OCI-LY7 (cell line): ENCODE data around the gene INTS11. TPM values are rescaled to one million over a fixed set of nuclear protein-coding genes. Genes with fewer than 3 reads are reported as not detected.

Experiments
- BruUV-seq: library from RNA; stranded (reverse); fragments of 400-500 nt; replicated peaks from 2 replicates; lab custom pipeline; 2021; lab: Mats Ljungman, UMichigan
- CTCF ChIA-PET: fragments of 300-600 bp; sonication (Branson Sonifier 250); formaldehyde crosslinking; loops from one replicate; lab custom pipeline; 2022; ENCODE audit warnings: antibody characterized with exemption; ENCODE audit not compliant: unreplicated experiment; lab: Charles Lee
- POLR2A ChIA-PET: fragments of 300-600 bp; sonication (Branson Sonifier 250); formaldehyde crosslinking; loops from one replicate; lab custom pipeline; 2022; ENCODE audit warnings: antibody characterized with exemption; lab: Charles Lee
- DNase-seq: peaks from one replicate; pipeline ENCODE4 v3.0.0-alpha.2; 2015; ENCODE audit warnings: low spot score
- H2AFZ ChIP-seq: fragments of 200-600 bp; sonication (generic), shearing (Covaris generic); 2 replicates; pipeline ENCODE4 v1.6.1; 2014; ENCODE audit warnings: mild to moderate bottlenecking, antibody characterized with exemption, low read length, moderate library complexity
- H3K27ac ChIP-seq: fragments of 200-600 bp; sonication (generic); 2 replicates; pipeline ENCODE4 v1.5.1; 2014; ENCODE audit warnings: mixed run types, low read depth, mild to moderate bottlenecking, moderate library complexity, low read length, inconsistent platforms; ENCODE audit not compliant: poor library complexity, severe bottlenecking
- H3K36me3 ChIP-seq: fragments of 200-600 bp; sonication (generic); 2 replicates; pipeline ENCODE4 v1.6.1; 2014; ENCODE audit warnings: mild to moderate bottlenecking, antibody characterized with exemption, low read length, moderate library complexity, mixed read lengths; ENCODE audit not compliant: insufficient read depth
- H3K4me1 ChIP-seq: fragments of 200-600 bp; sonication (generic); 2 replicates; pipeline ENCODE4 v1.5.1; 2014; ENCODE audit warnings: mild to moderate bottlenecking, low read length; ENCODE audit not compliant: insufficient read depth, poor library complexity, severe bottlenecking
- H3K4me2 ChIP-seq: fragments of 200-600 bp; sonication (generic); 2 replicates; pipeline ENCODE4 v1.6.1; 2014; ENCODE audit warnings: mild to moderate bottlenecking, low read length
- H3K4me3 ChIP-seq: fragments of 200-600 bp; sonication (generic); 2 replicates; pipeline ENCODE4 v1.5.1; 2014; ENCODE audit warnings: mild to moderate bottlenecking, low read depth, low read length; ENCODE audit not compliant: poor library complexity, severe bottlenecking
- H3K79me2 ChIP-seq: fragments of 200-600 bp; sonication (generic); 2 replicates; pipeline ENCODE4 v1.6.1; 2016; ENCODE audit warnings: low read depth, mild to moderate bottlenecking, low read length, moderate library complexity, mixed read lengths; ENCODE audit not compliant: insufficient read depth
- H3K9me2 ChIP-seq: fragments of 200-600 bp; sonication (generic); 2 replicates; pipeline ENCODE4 v1.6.1; 2016; ENCODE audit warnings: mild to moderate bottlenecking, low read length, mixed read lengths; ENCODE audit not compliant: insufficient read depth
- H3K9me3 ChIP-seq: fragments of 200-600 bp; sonication (generic); 2 replicates; pipeline ENCODE4 v1.6.1; 2014; ENCODE audit warnings: mild to moderate bottlenecking, mixed run types, low read length, mixed read lengths
- H4K20me1 ChIP-seq: fragments of 200-600 bp; sonication (generic); 2 replicates; pipeline ENCODE4 v1.6.1; 2014; ENCODE audit warnings: mild to moderate bottlenecking, antibody characterized with exemption, low read length, moderate library complexity, mixed read lengths; ENCODE audit not compliant: insufficient read depth
- CTCF ChIP-seq: fragments of 200-600 bp; sonication (generic); conservative IDR thresholded peaks from 2 replicates; pipeline ENCODE4 v1.5.1; 2014; ENCODE audit warnings: mild to moderate bottlenecking, antibody characterized with exemption, low read length, moderate library complexity, mixed read lengths
- EZH2phosphoT487 ChIP-seq: fragments of 200-600 bp; sonication (generic); IDR thresholded peaks from 2 replicates; pipeline ENCODE4 v1.6.1; 2018; ENCODE audit warnings: low read depth, borderline replicate concordance, mild to moderate bottlenecking, mixed run types, antibody characterized with exemption, low read length, moderate library complexity, mixed read lengths
- intact Hi-C: fragments of 100-400 bp; cut with micrococcal nuclease; formaldehyde crosslinking; loops from one replicate; pipeline ENCODE4 v1.10.0; 2022; ENCODE audit not compliant: unreplicated experiment
- total RNA-seq, 2 experiments: library from RNA; depleted of rRNA in 1 of 2; stranded (reverse); fragments of >200 nt in 1 of 2; shearing (Covaris generic) in 1 of 2; gene quantifications; 2 replicates each; pipeline ENCODE4 v1.2.3, GENCODE V29; 2014 to 2022

INTS11 gene
- total RNA-seq, 2 experiments from 2014 or later = 142 to 146 TPM

GRCh38 chr1:1342584-1343115 is 18.2 kb upstream of the INTS11 start:
- H3K9me2 ChIP-seq = no peaks in the 10 kb centered on the region
- H3K79me2 ChIP-seq = no peaks in the 10 kb centered on the region
- H3K4me1 ChIP-seq = peaks cover 1% of the 10 kb centered on the region
- H3K4me3 ChIP-seq = no peak overlapping the region
- no peak overlapping the region for H2AFZ ChIP-seq
- ChIA-PET CTCF (no interaction called here), POLR2A (no interaction called here)
- DNase-seq = no peak
- no peak overlapping the region for H3K4me2 ChIP-seq
- intact Hi-C loops = no loop called here
- H4K20me1 ChIP-seq = no peaks in the 10 kb centered on the region; the same call in 1 of the 2 replicates
- BruUV-seq = no TSS peak
- peaks cover 10% of the 10 kb centered on the region for H3K36me3 ChIP-seq
- H3K27ac ChIP-seq = no peak overlapping the region
- H3K9me3 ChIP-seq = no peaks in the 10 kb centered on the region
- TF ChIP-seq EZH2phosphoT487 = no peak
- TF ChIP-seq CTCF = no peak

- intact Hi-C loops = no loop called here
- no peaks in the 10 kb centered on the region for H3K4me1 ChIP-seq
- no peak overlapping the region for H3K4me2 ChIP-seq
- no peaks in the 10 kb centered on the region for H3K79me2 ChIP-seq
- ChIA-PET CTCF (no interaction called here), POLR2A (no interaction called here)
- H2AFZ ChIP-seq = no peak overlapping the region
- H3K9me2 ChIP-seq = no peaks in the 10 kb centered on the region
- TF ChIP-seq CTCF = no peak
- TF ChIP-seq EZH2phosphoT487 = no peak
- H3K27ac ChIP-seq = no peak overlapping the region
- no peaks in the 10 kb centered on the region for H3K9me3 ChIP-seq
- no peak for DNase-seq
- H3K36me3 ChIP-seq = peaks cover 10% of the 10 kb centered on the region
- H4K20me1 ChIP-seq = no peaks in the 10 kb centered on the region; the same call in 1 of the 2 replicates
- no peak overlapping the region for H3K4me3 ChIP-seq
- no TSS peak for BruUV-seq
Measured at GRCh38 chr1:1342061-1342562, 17.7 kb upstream of the INTS11 start.

GRCh38 chr1:1341549-1342021 is 17.1 kb upstream of the INTS11 start:
- Histone ChIP-seq H3K9me2 (no peaks in the 10 kb centered on the region), H3K4me1 (no peaks in the 10 kb centered on the region), H4K20me1 (no peaks in the 10 kb centered on the region; the same call in 1 of the 2 replicates), H3K4me3 (no peak overlapping the region), H2AFZ (no peak overlapping the region), H3K9me3 (no peaks in the 10 kb centered on the region), H3K4me2 (no peak overlapping the region), H3K27ac (no peak overlapping the region), H3K79me2 (no peaks in the 10 kb centered on the region), H3K36me3 (peaks cover 10% of the 10 kb centered on the region)
- intact Hi-C loops = no loop called here
- CTCF ChIA-PET = no interaction called here
- no TSS peak for BruUV-seq
- no peak for DNase-seq
- POLR2A ChIA-PET = no interaction called here
- TF ChIP-seq CTCF = no peak
- no peak for TF ChIP-seq EZH2phosphoT487
